Brain pericyte (primary cell): Measurements from ENCODE around the gene COQ9.

Source experiments
- DNase-seq: peaks from one replicate; pipeline ENCODE4 v3.0.0-alpha.2; 2012; ENCODE audit warnings: low read depth, low spot score

COQ9 gene

GRCh38 chr16:57510016-57510871 lies 63.0 kb downstream of the COQ9 start:
- no peak for DNase-seq
